Activated CD4-positive, CD25-positive, alpha-beta regulatory T cell treated with anti-CD3 and anti-CD28 coated beads, Interleukin-2, amount 50 U/mL, for 24 hours (primary cell): ENCODE data around the gene IL3.
"Not testable (repeated sequence)": the region's sequence is repeated elsewhere in the genome, so short reads cannot be mapped to it uniquely, and the experiment has no call there.

Experiments used
- ATAC-seq, 2 donors: fragments of 150-1000 bp; cut with Tn5 transposase; one replicate each; pipeline ENCODE4 v1.10.0; 2021; ENCODE audit warnings: mild to moderate bottlenecking in 1 of 2, moderate library complexity in 1 of 2

Gene IL3

GRCh38 chr5:132095424-132095972 lies 35.0 kb downstream of the IL3 start:
- ATAC-seq = no peak

GRCh38 chr5:132096904-132097303 lies 36.4 kb downstream of the IL3 start:
- ATAC-seq = no peak

DNA sequence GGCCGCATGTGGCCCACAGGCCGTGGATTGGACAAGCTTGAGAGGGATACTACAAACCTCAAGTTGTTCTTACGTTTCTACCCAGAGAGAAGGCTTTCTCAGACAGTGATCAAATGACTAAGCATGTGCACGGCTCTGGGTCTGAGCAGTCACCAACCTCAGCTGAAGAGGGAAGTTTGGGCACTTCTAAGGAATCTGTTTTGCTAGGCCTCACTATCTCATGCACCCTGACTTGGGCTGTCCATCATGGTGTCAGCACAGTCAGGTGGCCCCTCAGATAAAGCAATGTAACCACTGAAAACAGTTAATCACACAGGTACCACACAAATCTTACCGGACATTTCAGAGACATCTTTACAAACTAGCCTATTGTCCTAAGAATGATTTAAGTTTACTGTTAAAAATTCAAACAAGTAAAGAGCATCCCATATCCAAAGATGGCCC lies 37.7 kb downstream of the IL3 start:
- ATAC-seq = peak in 1 of 2 donors; percentile 9

DNA sequence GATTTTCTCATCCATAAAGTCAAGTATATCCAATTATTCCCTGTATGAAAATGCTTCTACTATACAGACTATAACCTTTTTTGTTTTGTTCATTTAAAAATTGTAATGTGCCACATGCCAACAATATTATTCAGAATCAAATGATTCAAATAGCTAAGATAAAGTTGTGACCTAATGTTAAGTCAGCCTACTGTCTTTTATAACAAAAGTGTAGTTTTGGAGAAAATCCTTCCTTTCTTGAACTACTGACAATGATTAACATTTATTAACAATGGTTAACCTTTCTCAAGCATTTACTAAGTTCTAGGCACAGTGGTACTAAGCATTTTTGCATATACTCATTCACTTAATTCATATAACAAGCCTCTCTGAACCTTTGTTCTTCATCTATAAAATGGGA lies 38.2 kb downstream of the IL3 start:
- ATAC-seq = no peak

DNA sequence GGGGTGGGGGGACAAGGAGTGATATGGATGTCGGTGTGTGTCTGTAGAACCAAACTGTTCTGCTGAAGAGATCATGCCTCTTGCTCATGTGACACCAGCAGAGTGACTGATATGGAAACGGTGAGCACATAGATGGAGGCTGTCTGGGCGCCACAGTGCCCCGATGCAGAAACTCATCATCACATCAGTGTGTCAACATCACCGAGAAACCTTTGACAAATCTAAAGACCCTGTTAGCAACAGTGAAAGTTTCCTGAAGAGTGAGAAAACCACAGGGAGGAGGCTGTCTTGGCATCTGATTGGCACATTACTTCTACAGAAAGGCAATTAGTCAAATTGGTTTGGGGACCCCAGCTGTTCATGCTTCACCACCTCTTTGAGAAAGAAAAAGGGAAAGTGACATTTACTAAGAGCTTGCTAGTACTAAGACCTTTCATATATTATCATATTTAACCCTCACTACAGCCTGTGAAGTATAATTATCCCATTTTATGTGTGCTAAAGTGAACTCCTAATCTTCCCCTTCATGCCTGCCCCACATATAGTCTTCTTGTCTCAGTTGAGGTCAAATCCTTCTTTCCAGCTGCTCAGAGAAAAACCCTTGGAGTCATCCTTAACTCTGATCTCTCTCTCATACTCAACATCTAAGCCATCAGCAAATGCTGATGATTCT lies 38.8 kb downstream of the IL3 start:
- ATAC-seq = peak; percentile 83 to 85

- no peak for ATAC-seq
These were observed 39.5 kb downstream of the IL3 start for GRCh38 chr5:132099905-132100304.

DNA sequence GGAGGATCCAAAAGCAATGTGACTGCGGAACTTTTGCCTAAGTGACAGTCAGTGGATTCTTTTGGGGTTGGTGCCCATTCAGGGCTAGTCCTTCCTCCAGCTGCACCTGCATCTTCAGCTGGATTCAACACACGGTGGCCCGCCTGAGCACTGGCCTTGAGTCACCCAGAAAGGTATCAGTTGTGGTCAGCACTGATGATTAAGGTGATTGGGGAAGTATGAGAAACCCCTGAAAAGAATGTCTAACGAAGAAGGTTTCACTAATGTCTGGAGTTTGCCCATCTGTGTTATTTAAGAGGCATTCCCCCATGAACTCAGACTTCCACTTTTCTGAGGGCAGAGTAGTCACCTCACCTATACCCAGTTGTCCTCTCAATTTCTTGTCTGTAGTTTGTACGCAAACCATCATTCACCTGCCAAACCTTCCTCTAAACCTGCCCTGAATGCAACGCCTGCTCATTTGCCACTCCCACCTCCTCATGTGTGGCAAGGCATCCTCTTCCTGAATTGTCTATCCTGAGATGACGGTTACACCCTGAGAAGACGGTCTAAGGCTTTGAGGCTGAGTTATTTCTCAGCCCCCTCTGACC lies 40.3 kb downstream of the IL3 start:
- peak; percentile 6 to 12 for ATAC-seq

GRCh38 chr5:132101385-132101880 lies 41.0 kb downstream of the IL3 start:
- no peak for ATAC-seq

GRCh38 chr5:132102101-132102701 lies 41.7 kb downstream of the IL3 start:
- peak; percentile 1 to 2 for ATAC-seq

DNA sequence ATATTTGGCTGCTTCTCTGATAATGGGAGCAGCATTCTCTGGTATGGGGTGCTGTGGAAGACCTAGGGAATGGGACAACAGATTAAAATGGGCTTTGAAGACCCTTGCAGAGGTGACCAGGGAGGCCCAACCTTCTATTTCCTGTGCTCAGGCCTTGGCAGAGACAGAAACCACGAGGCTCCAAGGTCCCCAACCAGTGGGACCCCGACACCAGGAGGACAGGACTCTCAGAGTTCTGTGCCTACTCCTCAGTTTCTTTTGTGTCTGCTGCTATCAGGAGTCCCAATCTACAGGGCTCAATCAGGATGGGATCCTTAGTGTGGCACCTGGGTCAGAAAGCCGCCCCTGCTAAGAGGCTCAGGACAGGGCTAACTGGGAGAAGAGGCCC lies 42.5 kb downstream of the IL3 start:
- ATAC-seq = no peak

DNA sequence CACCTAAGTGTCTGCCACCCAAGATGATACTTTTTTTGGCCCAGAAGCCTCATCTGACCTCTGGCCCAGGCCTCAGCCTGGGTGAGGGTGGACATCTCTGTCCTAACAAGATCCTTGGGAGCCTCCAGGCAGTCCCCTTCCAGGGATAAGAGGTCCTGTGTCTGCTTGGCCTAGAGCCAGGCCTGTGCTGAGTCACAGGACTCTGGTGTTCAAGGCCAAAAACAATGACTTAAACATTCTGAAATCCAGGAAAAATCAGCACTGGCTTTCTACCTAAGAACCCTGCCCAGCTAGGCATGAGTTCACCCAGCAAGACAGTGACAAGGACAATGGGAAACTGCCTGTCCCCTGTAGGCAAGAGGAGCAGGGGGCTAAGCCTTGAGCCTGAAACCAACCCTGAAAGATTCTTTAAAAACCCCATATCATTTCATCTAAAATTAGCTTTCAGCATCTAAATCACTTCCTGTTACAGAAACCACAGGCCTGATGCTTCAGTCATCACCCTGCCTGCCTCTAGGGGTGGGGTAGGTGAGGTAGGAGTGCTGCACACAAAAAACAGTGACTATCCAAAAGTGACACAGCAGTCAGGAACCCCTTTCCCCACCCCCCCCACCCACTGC lies 43.0 kb downstream of the IL3 start:
- peak; percentile 60 to 63 for ATAC-seq

DNA sequence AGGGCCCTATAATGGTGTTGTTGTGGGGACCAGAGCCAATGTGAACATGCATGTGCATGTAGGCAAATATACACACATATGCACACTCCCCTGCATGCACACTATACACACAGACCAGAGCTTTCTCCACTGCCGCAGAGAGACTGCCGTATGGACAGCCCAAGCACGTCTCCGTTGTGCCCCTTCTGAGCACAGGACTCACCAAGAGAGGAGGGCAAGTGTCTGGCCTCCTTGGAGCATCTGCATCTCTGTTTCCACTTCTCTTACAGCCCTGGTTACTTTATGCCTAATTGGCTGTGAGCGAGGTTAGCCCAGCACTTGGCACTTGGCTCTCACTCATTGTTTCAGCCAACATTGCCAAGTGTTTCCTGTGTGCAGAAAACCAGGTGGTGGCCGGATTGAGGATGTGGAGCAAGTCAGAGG lies 43.5 kb downstream of the IL3 start:
- ATAC-seq = no peak

DNA sequence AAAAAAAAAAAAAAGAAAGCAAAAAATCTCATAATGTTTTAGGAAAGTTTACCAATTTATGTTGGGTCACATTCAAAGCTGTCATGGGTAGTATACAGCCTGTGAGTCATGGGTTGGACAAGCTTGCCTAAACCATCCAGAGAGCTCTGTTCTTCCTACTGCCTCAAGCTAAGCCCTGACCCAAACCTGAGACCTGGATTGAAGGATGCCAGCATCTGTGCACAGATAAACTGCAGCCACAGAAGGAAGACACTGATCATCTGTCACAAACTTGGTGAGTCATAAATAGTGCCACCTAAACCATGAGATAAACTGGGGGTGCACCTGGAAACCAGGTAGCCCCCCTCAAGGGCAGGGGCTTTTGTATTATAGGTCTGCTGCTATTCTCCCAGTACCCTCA lies 44.1 kb downstream of the IL3 start:
- ATAC-seq = no peak

DNA sequence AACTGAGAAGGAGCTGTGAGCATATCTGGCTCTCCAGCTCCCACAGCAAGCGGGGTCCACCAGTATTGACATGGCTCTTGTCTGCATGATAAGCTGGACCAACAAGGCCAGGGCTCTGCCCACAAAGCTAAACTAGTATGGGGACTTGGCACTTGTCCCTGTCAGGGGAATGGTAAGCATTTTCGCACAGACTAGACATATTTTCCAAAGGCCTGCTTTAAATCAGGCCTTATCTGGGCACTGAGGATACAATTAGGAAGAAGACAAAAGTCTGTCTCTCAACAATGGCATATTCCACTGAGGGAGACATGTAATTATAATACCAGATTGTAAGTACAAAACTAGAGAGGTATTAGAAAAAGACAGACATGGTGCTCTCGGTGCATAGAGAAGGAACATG lies 45.2 kb downstream of the IL3 start:
- no peak for ATAC-seq

- not testable (repeated sequence) for ATAC-seq
These were observed 48.0 kb downstream of the IL3 start for GRCh38 chr5:132108495-132108894.

DNA sequence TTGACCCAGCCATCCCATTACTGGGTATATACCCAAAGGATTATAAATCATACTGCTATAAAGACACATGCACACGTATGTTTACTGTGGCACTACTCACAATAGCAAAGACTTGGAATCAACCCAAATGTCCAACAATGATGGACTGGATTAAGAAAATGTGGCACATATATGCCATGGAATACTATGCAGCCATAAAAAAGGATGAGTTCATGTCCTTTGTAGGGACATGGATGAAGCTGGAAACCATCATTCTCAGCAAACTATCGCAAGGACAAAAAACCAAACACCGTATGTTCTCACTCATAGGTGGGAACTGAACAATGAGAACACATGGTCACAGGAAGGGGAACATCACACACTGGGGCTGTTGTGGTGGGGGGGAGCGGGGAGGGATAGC lies 48.5 kb downstream of the IL3 start:
- not testable (repeated sequence) for ATAC-seq

- no peak for ATAC-seq
These were observed 49.1 kb downstream of the IL3 start for GRCh38 chr5:132109494-132110053.

GRCh38 chr5:132110195-132110594 lies 49.7 kb downstream of the IL3 start:
- ATAC-seq = no peak

GRCh38 chr5:132110930-132111329 lies 50.5 kb downstream of the IL3 start:
- no peak for ATAC-seq

- ATAC-seq = no peak
These were observed 51.7 kb downstream of the IL3 start for GRCh38 chr5:132112111-132112510.
